Measurements from ENCODE around the gene KCNK15.

KCNK15 gene

DNA sequence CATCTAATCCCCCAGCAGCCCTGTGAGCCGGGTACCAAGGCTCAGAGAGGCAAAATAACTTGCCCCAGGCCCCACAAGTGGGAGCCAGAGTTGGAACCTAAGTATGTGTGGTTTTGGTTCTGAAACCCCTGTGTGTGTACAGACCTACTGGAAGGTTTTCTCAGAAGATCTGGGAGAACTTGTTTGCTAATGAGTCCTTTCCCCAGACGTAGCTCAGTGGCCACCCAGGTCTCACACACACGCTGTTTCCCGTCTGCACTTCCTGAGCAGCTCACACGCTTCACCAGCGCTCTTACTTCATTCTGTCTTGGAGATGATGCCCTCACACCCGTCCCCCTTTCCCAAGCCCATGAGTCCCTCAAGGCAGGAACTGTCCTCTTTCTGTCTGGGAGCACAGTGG lies 22.3 kb upstream of the KCNK15 start:
- H3K36me3 ChIP-seq, result no peaks in the 10 kb centered on the region
- H3K4me3 ChIP-seq, result no peak overlapping the region
- peaks cover 27% of the 10 kb centered on the region for H3K4me1 ChIP-seq
- no peaks in the 10 kb centered on the region for H3K9me3 ChIP-seq
- TF ChIP-seq Cebpa-rat (IDR thresholded peaks at IDR 0.05), result no peak
- H3K27me3 ChIP-seq, result no peaks in the 10 kb centered on the region
- H4K20me1 ChIP-seq, result no peaks in the 10 kb centered on the region; the same call in 1 of the 2 replicates
- no peak overlapping the region for H3K9ac ChIP-seq
- peak overlapping the region; percentile 62 for H3K4me2 ChIP-seq
- 0 out of 2 replicates have a peak overlapping the region, but pooled peaks have one; percentile 22 for H3K27ac ChIP-seq

DNA sequence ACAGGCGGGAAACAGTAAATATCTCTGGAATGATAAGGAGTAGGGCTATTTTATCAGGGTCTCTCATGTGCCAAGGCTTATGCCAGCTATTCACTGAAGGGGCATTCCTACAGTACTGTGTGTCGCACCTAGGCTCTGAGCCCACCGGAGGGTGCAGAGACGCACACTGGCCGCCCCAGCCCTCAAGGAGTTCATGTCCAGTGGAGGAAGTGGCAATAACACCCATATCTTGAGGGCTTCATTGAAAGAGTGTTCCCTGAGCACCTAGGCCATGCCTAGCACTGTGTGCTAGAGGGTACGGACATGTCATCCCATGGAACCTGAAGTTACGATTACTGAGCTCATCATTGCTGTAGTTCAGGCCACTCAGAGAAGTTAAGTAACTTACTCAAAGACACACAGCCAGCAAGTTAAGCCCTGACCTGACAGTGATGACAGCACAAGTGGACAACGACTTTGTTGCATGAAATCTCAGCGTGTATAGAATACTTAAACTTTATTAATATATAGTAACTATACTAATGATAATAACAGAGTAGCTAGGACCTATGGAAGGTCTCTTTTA lies 21.8 kb upstream of the KCNK15 start:
- no peak for TF ChIP-seq Cebpa-rat (IDR thresholded peaks at IDR 0.05)
- Histone ChIP-seq H3K4me3 (no peak overlapping the region), H3K27me3 (no peaks in the 10 kb centered on the region), H3K4me1 (peaks cover 27% of the 10 kb centered on the region), H4K20me1 (no peaks in the 10 kb centered on the region; the same call in 1 of the 2 replicates), H3K36me3 (no peaks in the 10 kb centered on the region), H3K27ac (0 out of 2 replicates have a peak overlapping the region, but pooled peaks have one; percentile 22), H3K9me3 (no peaks in the 10 kb centered on the region), H3K9ac (no peak overlapping the region), H3K4me2 (peak overlapping the region; percentile 62)

DNA sequence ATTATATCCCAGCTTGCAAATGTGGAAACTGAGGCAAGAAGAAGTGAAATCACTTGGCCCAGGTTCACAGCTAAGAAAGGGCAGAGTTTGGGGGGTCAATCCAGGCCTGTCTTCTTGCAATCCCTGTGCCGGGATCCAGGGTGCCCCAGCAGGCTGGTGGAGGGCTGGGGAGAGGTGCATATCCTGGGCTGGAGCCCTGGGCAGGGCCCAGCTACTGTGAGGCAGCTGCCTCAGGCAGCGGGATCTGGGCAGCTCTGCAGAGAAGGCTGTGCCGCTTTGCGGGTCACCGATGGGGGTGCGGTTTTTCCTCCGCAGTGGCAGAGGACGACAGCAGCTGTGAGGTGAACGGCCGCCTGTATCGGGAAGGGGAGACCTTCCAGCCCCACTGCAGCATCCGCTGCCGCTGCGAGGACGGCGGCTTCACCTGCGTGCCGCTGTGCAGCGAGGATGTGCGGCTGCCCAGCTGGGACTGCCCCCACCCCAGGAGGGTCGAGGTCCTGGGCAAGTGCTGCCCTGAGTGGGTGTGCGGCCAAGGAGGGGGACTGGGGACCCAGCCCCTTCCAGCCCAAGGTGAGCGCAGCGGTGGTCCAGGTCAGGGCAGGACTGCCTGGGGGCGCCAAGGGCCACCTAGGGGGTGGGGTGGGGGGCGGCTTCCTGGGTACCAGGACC lies 21.1 kb upstream of the KCNK15 start:
- Histone ChIP-seq H3K36me3 (no peaks in the 10 kb centered on the region), H3K4me2 (no peak overlapping the region), H4K20me1 (no peaks in the 10 kb centered on the region; the same call in 1 of the 2 replicates), H3K4me1 (peaks cover 27% of the 10 kb centered on the region), H3K27me3 (no peaks in the 10 kb centered on the region), H3K27ac (no peak overlapping the region), H3K4me3 (no peak overlapping the region), H3K9ac (no peak overlapping the region), H3K9me3 (no peaks in the 10 kb centered on the region)
- no peak for TF ChIP-seq Cebpa-rat (IDR thresholded peaks at IDR 0.05)

DNA sequence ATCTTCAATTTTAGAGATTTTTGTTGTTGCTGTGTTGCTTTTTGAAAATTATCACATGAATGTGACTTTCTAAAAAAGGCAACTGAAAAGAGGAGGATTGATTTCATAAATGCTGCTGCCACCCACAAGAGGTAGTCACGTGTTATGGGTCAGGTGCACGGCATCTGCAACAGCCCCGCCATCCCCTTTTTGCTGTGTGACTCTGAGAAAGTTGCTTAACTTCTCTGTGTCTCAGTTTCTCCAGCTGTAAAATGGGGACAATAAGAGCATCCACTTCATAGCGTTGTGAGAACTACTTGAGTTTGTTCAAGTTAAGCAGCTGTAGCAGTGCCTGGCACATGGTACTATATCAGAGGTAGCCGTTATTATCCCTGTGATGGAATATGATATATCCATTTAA lies 19.8 kb upstream of the KCNK15 start:
- no peaks in the 10 kb centered on the region for H3K27me3 ChIP-seq
- TF ChIP-seq Cebpa-rat (IDR thresholded peaks at IDR 0.05), result no peak
- no peaks in the 10 kb centered on the region for H3K9me3 ChIP-seq
- peaks cover 18% of the 10 kb centered on the region for H3K4me1 ChIP-seq
- no peak overlapping the region for H3K4me3 ChIP-seq
- H3K4me2 ChIP-seq, result no peak overlapping the region
- no peaks in the 10 kb centered on the region for H4K20me1 ChIP-seq
- H3K9ac ChIP-seq, result no peak overlapping the region
- no peaks in the 10 kb centered on the region for H3K36me3 ChIP-seq
- H3K27ac ChIP-seq, result no peak overlapping the region

DNA sequence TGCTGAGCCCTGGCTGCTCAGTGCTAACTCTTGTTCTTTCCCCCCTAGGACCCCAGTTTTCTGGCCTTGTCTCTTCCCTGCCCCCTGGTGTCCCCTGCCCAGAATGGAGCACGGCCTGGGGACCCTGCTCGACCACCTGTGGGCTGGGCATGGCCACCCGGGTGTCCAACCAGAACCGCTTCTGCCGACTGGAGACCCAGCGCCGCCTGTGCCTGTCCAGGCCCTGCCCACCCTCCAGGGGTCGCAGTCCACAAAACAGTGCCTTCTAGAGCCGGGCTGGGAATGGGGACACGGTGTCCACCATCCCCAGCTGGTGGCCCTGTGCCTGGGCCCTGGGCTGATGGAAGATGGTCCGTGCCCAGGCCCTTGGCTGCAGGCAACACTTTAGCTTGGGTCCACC lies 18.6 kb upstream of the KCNK15 start:
- peaks cover 14% of the 10 kb centered on the region for H3K4me1 ChIP-seq
- TF ChIP-seq Cebpa-rat (IDR thresholded peaks at IDR 0.05), result no peak
- H4K20me1 ChIP-seq, result no peaks in the 10 kb centered on the region
- H3K9ac ChIP-seq, result no peak overlapping the region
- no peak overlapping the region for H3K4me3 ChIP-seq
- no peak overlapping the region for H3K27ac ChIP-seq
- no peaks in the 10 kb centered on the region for H3K36me3 ChIP-seq
- no peaks in the 10 kb centered on the region for H3K9me3 ChIP-seq
- no peak overlapping the region for H3K4me2 ChIP-seq
- H3K27me3 ChIP-seq, result no peaks in the 10 kb centered on the region

DNA sequence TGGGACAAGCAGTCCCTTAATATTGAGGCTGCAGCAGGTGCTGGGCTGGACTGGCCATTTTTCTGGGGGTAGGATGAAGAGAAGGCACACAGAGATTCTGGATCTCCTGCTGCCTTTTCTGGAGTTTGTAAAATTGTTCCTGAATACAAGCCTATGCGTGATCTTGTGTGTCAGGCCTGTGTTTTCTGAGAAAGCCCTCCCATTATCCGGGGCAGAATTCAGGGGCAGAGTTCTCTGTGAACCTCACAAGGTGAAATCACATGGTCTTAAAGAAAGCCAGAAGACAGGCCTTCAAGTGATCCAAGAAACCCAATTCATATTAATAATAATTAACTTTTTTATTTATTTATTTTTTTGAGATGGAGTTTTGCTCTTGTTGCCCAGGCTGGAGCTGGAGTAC lies 18.0 kb upstream of the KCNK15 start:
- H3K36me3 ChIP-seq, result no peaks in the 10 kb centered on the region
- no peak overlapping the region for H3K9ac ChIP-seq
- H3K4me3 ChIP-seq, result no peak overlapping the region
- H4K20me1 ChIP-seq, result no peaks in the 10 kb centered on the region
- H3K27ac ChIP-seq, result no peak overlapping the region
- peaks cover 14% of the 10 kb centered on the region for H3K4me1 ChIP-seq
- no peaks in the 10 kb centered on the region for H3K27me3 ChIP-seq
- H3K4me2 ChIP-seq, result no peak overlapping the region
- TF ChIP-seq Cebpa-rat (IDR thresholded peaks at IDR 0.05), result no peak
- H3K9me3 ChIP-seq, result no peaks in the 10 kb centered on the region

DNA sequence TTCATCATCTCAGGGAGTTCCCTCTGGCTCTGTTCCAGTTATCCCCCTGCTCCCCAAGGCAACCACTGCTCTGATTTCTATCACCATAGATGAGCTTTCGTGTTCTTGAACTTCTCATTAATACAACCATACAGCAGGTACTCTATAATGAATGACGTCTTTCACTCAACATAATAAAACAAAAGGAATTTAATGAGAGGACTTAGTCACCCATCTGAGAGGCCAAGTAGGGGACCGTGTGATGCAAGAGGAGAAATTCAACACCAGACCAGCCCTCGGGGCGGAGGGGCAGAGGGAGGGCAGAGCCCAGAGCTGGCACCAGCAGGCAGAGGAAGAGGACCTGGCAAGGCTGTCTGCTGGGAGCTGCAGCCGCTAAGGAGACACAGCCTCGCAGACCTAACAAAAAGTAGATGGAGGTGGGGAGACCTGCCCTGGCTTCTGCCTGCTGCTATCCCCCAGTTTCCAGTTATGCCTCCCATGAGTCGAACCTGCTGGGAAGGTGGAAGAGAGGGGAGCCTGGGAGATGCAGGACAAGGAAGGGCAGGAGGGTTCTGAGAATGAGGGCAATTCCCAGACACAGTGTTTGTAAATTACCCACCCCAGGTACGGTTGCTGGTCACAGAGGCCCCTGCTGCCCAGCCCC lies 16.7 kb upstream of the KCNK15 start:
- no peak overlapping the region for H3K4me3 ChIP-seq
- peaks cover 2% of the 10 kb centered on the region for H3K4me1 ChIP-seq
- no peaks in the 10 kb centered on the region for H3K27me3 ChIP-seq
- H3K4me2 ChIP-seq, result no peak overlapping the region
- no peak for TF ChIP-seq Cebpa-rat (IDR thresholded peaks at IDR 0.05)
- H4K20me1 ChIP-seq, result no peaks in the 10 kb centered on the region
- no peak overlapping the region for H3K27ac ChIP-seq
- no peaks in the 10 kb centered on the region for H3K36me3 ChIP-seq
- H3K9ac ChIP-seq, result no peak overlapping the region
- no peaks in the 10 kb centered on the region for H3K9me3 ChIP-seq

DNA sequence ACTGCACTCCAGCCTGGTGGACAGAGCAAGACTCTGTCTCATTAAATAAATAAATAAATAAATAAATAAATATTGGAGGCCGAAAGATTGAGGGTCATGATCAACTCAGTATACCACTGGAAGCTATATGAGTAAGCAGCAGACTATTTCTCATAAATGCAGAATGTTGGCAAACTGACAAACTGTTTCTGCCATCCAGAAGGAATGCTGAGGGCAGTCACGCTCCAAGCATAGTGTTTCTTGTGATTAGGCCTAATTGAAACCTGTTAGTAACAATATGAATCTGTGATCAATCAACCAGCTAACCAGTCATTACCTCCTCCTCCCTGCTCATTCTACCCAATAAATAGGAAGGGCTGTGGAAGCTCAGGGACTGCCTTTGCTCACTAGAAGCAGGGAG lies 15.2 kb upstream of the KCNK15 start:
- no peaks in the 10 kb centered on the region for H3K36me3 ChIP-seq
- no peak overlapping the region for H3K27ac ChIP-seq
- H3K4me2 ChIP-seq, result no peak overlapping the region
- no peak overlapping the region for H3K9ac ChIP-seq
- no peak for TF ChIP-seq Cebpa-rat (IDR thresholded peaks at IDR 0.05)
- no peaks in the 10 kb centered on the region for H4K20me1 ChIP-seq
- no peaks in the 10 kb centered on the region for H3K4me1 ChIP-seq
- H3K27me3 ChIP-seq, result no peaks in the 10 kb centered on the region
- H3K9me3 ChIP-seq, result no peaks in the 10 kb centered on the region
- no peak overlapping the region for H3K4me3 ChIP-seq

DNA sequence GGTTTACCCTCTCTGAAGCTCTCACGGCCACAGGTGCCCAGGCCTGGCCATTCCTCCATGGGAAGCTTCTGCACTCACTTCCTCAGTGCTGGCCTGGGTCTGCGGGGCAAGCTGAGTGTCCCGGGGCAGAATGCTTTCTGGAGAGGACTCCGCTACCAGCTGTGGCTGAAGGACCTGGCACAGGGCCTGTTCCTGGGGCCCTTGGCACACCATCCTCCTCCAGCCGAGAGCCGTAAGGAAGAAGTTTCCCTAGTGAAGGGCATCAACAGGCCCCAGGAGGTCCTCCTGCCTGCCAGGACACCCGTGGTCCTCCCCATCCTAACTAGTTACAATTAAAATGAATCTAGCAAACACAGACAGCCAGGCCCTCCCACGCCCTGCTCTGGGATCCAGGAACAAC lies 14.0 kb upstream of the KCNK15 start:
- Histone ChIP-seq H3K27me3 (no peaks in the 10 kb centered on the region), H3K4me1 (peaks cover 1% of the 10 kb centered on the region; the same call in 1 of the 2 replicates), H3K4me2 (no peak overlapping the region), H3K27ac (no peak overlapping the region), H3K36me3 (no peaks in the 10 kb centered on the region), H3K9ac (no peak overlapping the region), H4K20me1 (no peaks in the 10 kb centered on the region), H3K9me3 (0 out of 2 replicates have a peak, but pooled peaks cover under 1% of the 10 kb centered on the region), H3K4me3 (no peak overlapping the region)
- no peak for TF ChIP-seq Cebpa-rat (IDR thresholded peaks at IDR 0.05)

DNA sequence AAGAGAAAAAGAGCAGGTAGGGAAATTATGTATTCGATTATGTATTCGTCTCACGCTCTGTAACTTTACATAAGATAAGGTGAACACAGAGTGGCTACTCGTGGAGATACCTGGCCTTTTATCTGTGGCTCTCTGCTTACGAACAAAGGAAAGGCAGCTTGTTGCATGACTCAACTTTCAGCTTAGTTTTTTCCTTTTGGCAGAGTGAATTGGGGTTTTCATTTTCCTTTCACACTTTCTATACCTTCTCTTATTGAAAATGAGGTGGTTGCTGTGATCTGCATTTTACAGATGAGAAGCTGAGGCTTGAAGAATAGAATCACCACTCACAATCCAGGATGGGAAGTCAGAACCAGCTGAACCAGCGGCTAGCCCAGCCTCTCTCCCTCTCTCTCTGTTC lies 13.3 kb upstream of the KCNK15 start:
- Histone ChIP-seq H3K9me3 (peaks cover 7% of the 10 kb centered on the region), H3K4me2 (no peak overlapping the region), H3K36me3 (no peaks in the 10 kb centered on the region), H4K20me1 (no peaks in the 10 kb centered on the region), H3K27ac (no peak overlapping the region), H3K4me1 (peaks cover 5% of the 10 kb centered on the region; the same call in 1 of the 2 replicates), H3K4me3 (no peak overlapping the region), H3K9ac (no peak overlapping the region), H3K27me3 (no peaks in the 10 kb centered on the region)
- no peak for TF ChIP-seq Cebpa-rat (IDR thresholded peaks at IDR 0.05)
